ENCODE results near the gene ARL4A. TPM values are rescaled to one million over a fixed set of nuclear protein-coding genes. Genes with fewer than 3 reads are reported as not detected.
A peak's percentile ranks its signal among the peaks of the same experiment; 100 is the strongest.
"Not testable (repeated sequence)": the region's sequence is repeated elsewhere in the genome, so short reads cannot be mapped to it uniquely, and the experiment has no call there.

Gene ARL4A
- polyA plus RNA-seq, 4 donors, result 23.5 to 38.8 (median 28.9) TPM

- no peak for DNase-seq (ENCODE audit: low read depth in 4 of 4, low spot score in 2 of 4)
Measured at GRCh38 chr7:12661581-12661980, 25.9 kb upstream of the ARL4A start.

GRCh38 chr7:12670000-12670729 is 17.3 kb upstream of the ARL4A start:
- DNase-seq (ENCODE audit: low read depth in 4 of 4, low spot score in 2 of 4), result no peak

GRCh38 chr7:12670743-12671520 is 16.5 kb upstream of the ARL4A start:
- DNase-seq (ENCODE audit: low read depth in 4 of 4, low spot score in 2 of 4), result no peak

DNA sequence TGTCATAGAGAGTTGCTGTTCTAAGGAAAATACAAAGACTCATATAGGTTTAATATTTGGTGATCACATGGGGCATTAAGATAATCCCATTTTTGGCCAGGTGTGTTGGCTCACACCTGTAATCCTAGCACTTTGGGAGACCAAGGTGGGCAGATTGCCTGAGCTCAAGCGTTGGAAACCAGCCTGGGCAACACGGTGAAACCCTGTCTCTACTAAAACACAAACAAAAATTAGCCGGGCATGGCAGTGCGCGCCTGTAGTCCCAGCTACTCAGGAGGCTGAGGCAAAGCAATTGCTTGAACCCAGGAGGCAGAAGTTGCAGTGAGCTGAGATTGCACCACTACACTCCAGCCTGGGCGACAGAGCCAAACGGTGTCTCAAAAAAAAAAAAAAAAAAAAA is 14.0 kb upstream of the ARL4A start:
- DNase-seq (ENCODE audit: low read depth in 4 of 4, low spot score in 2 of 4), result not testable (repeated sequence)

GRCh38 chr7:12674053-12674452 is 13.4 kb upstream of the ARL4A start:
- DNase-seq (ENCODE audit: low read depth in 4 of 4, low spot score in 2 of 4), result no peak

GRCh38 chr7:12674861-12675260 is 12.6 kb upstream of the ARL4A start:
- DNase-seq (ENCODE audit: low read depth in 4 of 4, low spot score in 2 of 4), result no peak

- DNase-seq (ENCODE audit: low read depth in 4 of 4, low spot score in 2 of 4), result no peak
Measured at GRCh38 chr7:12683678-12684585, 3.5 kb upstream of the ARL4A start.

GRCh38 chr7:12684733-12685132 is 2.7 kb upstream of the ARL4A start:
- no peak for DNase-seq (ENCODE audit: low read depth in 4 of 4, low spot score in 2 of 4)

DNA sequence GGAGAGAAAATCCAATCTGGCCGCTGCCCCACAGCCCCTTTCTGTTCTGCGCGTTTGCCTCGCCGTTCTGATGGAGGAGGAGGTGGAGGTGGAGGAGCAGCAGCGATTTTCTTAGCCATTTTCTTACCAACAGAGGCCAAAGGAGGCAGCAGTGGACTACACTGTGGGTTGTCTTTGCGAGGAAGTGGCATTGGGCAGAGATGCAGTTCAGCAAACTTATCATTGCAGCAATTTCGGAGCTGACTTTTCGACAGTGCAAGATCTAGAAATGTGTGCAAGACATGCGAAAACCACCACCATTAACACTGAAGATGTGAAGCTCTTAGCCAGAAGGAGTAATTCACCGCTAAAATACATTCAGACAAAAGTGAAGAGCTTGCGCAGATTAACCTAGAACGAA is 1.9 kb upstream of the ARL4A start:
- no peak for DNase-seq (ENCODE audit: low read depth in 4 of 4, low spot score in 2 of 4)

DNA sequence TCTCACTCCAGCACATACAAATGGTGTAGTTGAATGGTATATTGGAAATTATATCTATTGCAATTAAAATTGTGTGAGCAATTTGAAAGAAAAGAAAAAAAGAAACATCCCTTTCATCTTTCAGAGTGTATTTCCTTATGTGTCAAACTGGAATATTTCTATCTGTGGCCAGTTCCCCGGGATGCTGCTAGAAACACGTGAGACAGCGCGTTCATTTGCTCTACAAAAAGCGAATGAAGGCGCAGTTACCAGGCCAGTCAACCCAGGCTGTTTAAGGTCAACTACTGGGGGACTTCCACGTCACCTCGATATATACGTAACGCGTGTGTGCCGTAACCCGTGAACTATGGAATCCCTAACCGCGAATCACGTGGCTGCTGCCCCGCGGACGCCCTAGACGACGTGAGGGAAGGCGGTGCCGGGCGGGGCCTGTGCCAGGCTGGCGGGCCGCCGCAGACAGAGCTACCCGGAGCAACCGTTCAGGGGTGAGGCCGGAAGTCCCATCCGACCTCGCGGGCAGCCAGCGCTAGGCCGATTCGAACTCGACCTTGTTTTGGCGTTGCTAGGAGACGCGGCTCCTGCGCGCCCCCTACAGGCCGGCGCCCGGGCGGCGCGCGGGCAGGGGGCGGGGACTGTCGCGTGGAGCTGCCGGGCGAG is 1.1 kb upstream of the ARL4A start:
- peak; percentile 70 to 77 (median 76) for DNase-seq (ENCODE audit: low read depth in 4 of 4, low spot score in 2 of 4)

DNA sequence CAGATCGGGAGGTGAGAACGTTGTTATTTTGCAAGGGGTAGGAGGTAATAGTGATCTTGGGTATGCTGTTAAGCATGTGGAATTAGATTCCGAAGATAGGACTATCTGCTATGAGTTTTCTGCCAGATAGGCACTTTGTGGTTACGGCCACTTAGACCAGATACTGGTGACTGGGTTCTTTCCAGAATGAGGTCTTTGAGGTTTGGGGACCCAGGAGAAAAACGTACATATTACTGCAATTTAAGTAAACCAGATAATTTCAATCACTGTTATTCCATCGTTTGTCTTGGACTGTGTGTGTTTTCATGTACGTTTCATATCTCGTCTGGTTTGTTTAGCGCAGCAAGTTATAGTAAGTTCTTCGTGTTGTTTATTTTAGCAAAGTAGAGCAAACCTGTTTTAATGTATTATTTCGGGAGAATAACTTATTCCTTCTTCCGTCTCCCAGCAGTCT is 312 bp downstream of the ARL4A start:
- DNase-seq (ENCODE audit: low read depth in 4 of 4, low spot score in 2 of 4), result no peak

- DNase-seq (ENCODE audit: low read depth in 4 of 4, low spot score in 2 of 4), result not testable (repeated sequence)
Measured at GRCh38 chr7:12688485-12689170, 1.2 kb downstream of the ARL4A start.

DNA sequence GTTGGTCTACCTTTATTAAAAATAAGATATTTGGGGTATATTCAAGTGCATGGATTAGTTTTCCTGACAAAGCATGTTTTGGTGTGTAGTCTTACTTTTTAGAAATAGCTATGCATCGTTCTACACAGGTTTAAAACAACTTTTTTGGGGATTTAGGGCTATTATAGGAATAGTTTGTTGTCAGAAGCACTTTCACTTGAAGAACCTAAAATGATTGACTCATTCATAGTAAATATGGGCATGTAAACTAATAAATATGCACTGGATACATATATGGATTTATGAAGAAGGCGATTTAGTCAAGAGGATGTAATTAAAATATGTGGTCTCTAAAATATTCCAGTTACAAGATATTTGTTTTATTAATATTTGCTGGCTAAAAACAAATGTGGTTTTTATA is 2.0 kb downstream of the ARL4A start:
- no peak for DNase-seq (ENCODE audit: low read depth in 4 of 4, low spot score in 2 of 4)

- DNase-seq (ENCODE audit: low read depth in 4 of 4, low spot score in 2 of 4), result no peak
Measured at GRCh38 chr7:12690041-12690878, 2.8 kb downstream of the ARL4A start.

GRCh38 chr7:12691388-12691787 is 4.0 kb downstream of the ARL4A start:
- not testable (repeated sequence) for DNase-seq (ENCODE audit: low read depth in 4 of 4, low spot score in 2 of 4)

DNA sequence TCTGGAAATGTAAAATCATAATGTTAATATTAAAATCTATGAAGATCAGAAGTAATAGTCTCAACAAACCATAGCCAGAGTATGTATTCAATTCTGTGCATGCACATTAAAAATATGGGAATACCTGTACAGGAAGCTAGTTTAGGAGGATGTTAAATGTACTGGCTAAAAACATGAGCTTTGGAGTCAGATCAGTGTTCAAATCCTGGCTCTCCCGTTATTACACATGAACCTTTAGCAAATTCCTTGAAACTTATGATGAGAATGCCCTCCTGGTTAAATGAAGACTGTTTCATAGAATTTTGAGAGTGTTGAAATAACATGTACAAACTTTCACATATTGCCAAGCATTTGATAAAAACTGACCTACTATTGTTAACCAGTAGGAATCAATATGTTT is 4.6 kb downstream of the ARL4A start:
- no peak for DNase-seq (ENCODE audit: low read depth in 4 of 4, low spot score in 2 of 4)

DNA sequence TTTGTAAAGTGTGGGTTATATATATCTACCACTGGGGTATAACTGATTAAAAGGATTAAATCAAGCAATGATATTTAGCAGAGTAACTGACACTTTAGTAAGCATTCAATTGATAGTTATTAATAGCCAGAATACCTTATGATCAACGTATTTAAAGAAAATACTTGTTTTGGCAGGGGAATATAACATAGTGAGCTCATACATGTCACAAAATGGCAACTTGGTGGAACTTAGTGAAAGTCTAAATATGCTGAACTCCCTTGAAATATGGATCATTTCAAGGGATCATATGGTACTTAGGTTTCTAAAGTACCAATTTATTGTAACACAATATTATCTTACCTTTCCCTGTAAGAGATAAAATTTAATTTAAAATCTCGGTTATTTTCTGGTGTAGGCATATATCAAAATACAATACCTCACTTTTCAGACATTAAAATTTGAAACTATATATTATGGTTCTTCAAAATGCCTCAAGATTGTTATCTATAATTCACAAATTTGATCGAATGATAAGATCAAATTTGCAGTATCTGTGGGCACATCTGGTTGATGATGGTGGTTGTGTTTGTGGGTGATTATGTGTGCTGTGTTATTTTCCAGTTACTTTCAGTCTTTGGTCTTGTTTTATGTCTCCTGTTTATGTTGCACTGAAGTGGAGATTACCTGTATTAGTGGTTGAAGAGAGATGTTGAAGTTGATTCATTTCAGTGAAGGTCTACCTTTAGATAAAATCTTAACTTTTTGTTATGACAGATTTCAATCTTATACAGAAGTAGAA is 5.2 kb downstream of the ARL4A start:
- no peak for DNase-seq (ENCODE audit: low read depth in 4 of 4, low spot score in 2 of 4)

- DNase-seq (ENCODE audit: low read depth in 4 of 4, low spot score in 2 of 4), result no peak
Measured at GRCh38 chr7:12694817-12695216, 7.4 kb downstream of the ARL4A start.

All from left renal cortex interstitium (tissue), 4 donors.